Gastroesophageal sphincter (tissue), 3 donors: Measurements from ENCODE around the gene RAB35.

Experiments
- EP300 ChIP-seq: sonication (generic); formaldehyde crosslinking; IDR thresholded peaks from one replicate; pipeline ENCODE4 v1.6.1; 2017; ENCODE audit warnings: antibody characterized with exemption, mild to moderate bottlenecking
- POLR2A ChIP-seq, 2 donors: fragments of 450-650 bp; IDR thresholded peaks; one replicate each; pipeline ENCODE4 v1.6.1; 2017; ENCODE audit warnings: antibody characterized with exemption in 2 of 2, mild to moderate bottlenecking in 2 of 2, moderate library complexity in 1 of 2
- TF ChIP-seq, protein P1 (sequence below), 4 experiments: fragments of 200-600 bp in 2 of 4; fragments of 450-650 bp in 2 of 4; sonication (generic) in 1 of 4; IDR thresholded peaks; one replicate each; pipeline ENCODE4 v1.5.1; 2017 to 2019; ENCODE audit warnings: antibody characterized with exemption in 4 of 4, mild to moderate bottlenecking in 2 of 4, moderate library complexity in 2 of 4

DNA sequence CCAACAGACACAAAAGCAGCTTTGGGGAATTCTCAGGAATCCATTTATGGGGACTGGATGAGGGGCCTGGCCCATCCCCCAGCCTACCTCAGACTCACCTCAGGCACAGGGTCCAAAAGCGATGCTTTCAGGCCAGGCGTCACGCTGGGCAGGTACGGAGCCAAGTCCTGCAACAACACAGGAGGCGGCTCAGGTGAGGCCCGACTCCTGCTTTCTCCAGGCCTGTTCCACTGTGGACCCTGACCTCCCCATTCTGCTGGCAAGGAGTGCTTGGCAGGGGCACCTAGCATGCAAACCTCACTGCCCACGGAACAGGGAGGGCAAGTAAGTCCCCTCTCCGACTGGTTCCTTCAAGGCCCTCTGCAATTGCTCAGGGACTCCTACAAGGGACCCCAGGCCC, 28.6 kb upstream of the RAB35 start:
- TF ChIP-seq POLR2A (IDR thresholded peaks at IDR 0.05) (no peak), EP300 (no peak)
- TF ChIP-seq, protein P1, sequence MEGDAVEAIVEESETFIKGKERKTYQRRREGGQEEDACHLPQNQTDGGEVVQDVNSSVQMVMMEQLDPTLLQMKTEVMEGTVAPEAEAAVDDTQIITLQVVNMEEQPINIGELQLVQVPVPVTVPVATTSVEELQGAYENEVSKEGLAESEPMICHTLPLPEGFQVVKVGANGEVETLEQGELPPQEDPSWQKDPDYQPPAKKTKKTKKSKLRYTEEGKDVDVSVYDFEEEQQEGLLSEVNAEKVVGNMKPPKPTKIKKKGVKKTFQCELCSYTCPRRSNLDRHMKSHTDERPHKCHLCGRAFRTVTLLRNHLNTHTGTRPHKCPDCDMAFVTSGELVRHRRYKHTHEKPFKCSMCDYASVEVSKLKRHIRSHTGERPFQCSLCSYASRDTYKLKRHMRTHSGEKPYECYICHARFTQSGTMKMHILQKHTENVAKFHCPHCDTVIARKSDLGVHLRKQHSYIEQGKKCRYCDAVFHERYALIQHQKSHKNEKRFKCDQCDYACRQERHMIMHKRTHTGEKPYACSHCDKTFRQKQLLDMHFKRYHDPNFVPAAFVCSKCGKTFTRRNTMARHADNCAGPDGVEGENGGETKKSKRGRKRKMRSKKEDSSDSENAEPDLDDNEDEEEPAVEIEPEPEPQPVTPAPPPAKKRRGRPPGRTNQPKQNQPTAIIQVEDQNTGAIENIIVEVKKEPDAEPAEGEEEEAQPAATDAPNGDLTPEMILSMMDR (IDR thresholded peaks at IDR 0.05): no peak
